IPS-11a (cell line): ENCODE measurements around the gene GPX3.

ENCODE experiments used
- H3K4me3 ChIP-seq: one replicate; pipeline ENCODE4 v1.5.1; 2013; ENCODE audit warnings: low read depth, low read length, control low read depth

GPX3 gene

GRCh38 chr5:151075698-151076331 is 55.4 kb downstream of the GPX3 start:
- H3K4me3 ChIP-seq = no peak overlapping the region

GRCh38 chr5:151076616-151077015 is 56.2 kb downstream of the GPX3 start:
- H3K4me3 ChIP-seq = no peak overlapping the region

DNA sequence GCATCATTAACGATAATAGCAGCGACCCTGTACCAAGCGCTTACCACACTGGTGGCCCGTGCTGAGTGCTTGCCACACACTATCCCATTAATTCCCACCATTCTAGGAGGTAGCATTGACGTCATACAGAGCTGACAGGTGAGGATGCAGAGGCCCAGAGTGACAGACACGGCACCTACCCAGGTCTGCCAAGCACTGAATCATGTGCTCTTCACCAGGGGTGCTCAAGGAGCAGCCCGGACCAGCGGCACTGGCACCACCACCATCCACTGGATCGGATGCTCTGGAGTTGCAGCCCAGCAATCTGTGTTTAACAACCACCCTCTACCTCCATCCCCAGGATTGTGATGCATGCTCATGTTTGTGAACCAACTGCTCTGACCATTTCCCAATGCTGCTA is 57.0 kb downstream of the GPX3 start:
- H3K4me3 ChIP-seq = no peak overlapping the region

GRCh38 chr5:151077967-151078366 is 57.6 kb downstream of the GPX3 start:
- no peak overlapping the region for H3K4me3 ChIP-seq
